HG02938 (cell line): Measurements from ENCODE around the gene UBLCP1.
"Not testable (repeated sequence)": the region's sequence is repeated elsewhere in the genome, so short reads cannot be mapped to it uniquely, and the experiment has no call there.

ENCODE experiments used
- ATAC-seq: cut with Tn5 transposase; IDR thresholded peaks from one replicate; pipeline ENCODE4 v1.9.1; 2021; ENCODE audit warnings: mild to moderate bottlenecking, moderate library complexity; ENCODE audit not compliant: unreplicated experiment

UBLCP1 gene

GRCh38 chr5:159249158-159249557 lies 13.9 kb upstream of the UBLCP1 start:
- ATAC-seq, result no peak

- no peak for ATAC-seq
Measured at GRCh38 chr5:159252195-159252594, 10.9 kb upstream of the UBLCP1 start.

- ATAC-seq, result no peak
Measured at GRCh38 chr5:159257007-159257406, 6.1 kb upstream of the UBLCP1 start.

GRCh38 chr5:159257629-159258283 lies 5.3 kb upstream of the UBLCP1 start:
- ATAC-seq, result no peak

- ATAC-seq, result no peak
Measured at GRCh38 chr5:159258361-159258760, 4.7 kb upstream of the UBLCP1 start.

- ATAC-seq, result not testable (repeated sequence)
Measured at GRCh38 chr5:159260212-159260611, 2.9 kb upstream of the UBLCP1 start.

- ATAC-seq, result peak; percentile 5
Measured at GRCh38 chr5:159262472-159262858, 625 bp upstream of the UBLCP1 start.

- ATAC-seq, result peak; percentile 1
Measured at GRCh38 chr5:159263569-159263905, 447 bp downstream of the UBLCP1 start.

- ATAC-seq, result not testable (repeated sequence)
Measured at GRCh38 chr5:159266764-159267163, 3.7 kb downstream of the UBLCP1 start.

- no peak for ATAC-seq
Measured at GRCh38 chr5:159269723-159270122, 6.6 kb downstream of the UBLCP1 start.

GRCh38 chr5:159273923-159274322 lies 10.8 kb downstream of the UBLCP1 start:
- no peak for ATAC-seq

- no peak for ATAC-seq
Measured at GRCh38 chr5:159274676-159275075, 11.6 kb downstream of the UBLCP1 start.

GRCh38 chr5:159286420-159287035 lies 23.4 kb downstream of the UBLCP1 start:
- ATAC-seq, result no peak

GRCh38 chr5:159290741-159291140 lies 27.7 kb downstream of the UBLCP1 start:
- ATAC-seq, result no peak

- ATAC-seq, result no peak
Measured at GRCh38 chr5:159294921-159295320, 31.8 kb downstream of the UBLCP1 start.

GRCh38 chr5:159297300-159297699 lies 34.2 kb downstream of the UBLCP1 start:
- ATAC-seq, result not testable (repeated sequence)

- no peak for ATAC-seq
Measured at GRCh38 chr5:159301466-159301865, 38.4 kb downstream of the UBLCP1 start.

GRCh38 chr5:159301929-159302860 lies 39.1 kb downstream of the UBLCP1 start:
- ATAC-seq, result not testable (repeated sequence)

GRCh38 chr5:159303286-159303685 lies 40.2 kb downstream of the UBLCP1 start:
- ATAC-seq, result no peak

- no peak for ATAC-seq
Measured at GRCh38 chr5:159304961-159305595, 42.0 kb downstream of the UBLCP1 start.

- ATAC-seq, result no peak
Measured at GRCh38 chr5:159309689-159310433, 46.8 kb downstream of the UBLCP1 start.
